GM23338 (cell line): Measurements from ENCODE around the gene AFF1.

ENCODE experiments used
- CTCF ChIP-seq, 2 experiments: fragments of 200-600 bp in 1 of 2; sonication (generic) in 1 of 2; conservative IDR thresholded peaks; 2 replicates each; pipeline versions ENCODE4 v1.5.1 to v1.6.1; 2016 to 2017; ENCODE audit warnings: antibody characterized with exemption in 2 of 2, low read depth in 2 of 2, mild to moderate bottlenecking in 2 of 2, moderate library complexity in 1 of 2
- EZH2phosphoT487 ChIP-seq: fragments of 200-600 bp; sonication (generic); IDR thresholded peaks from one replicate; pipeline ENCODE4 v1.8.1; 2018; ENCODE audit warnings: antibody characterized with exemption; ENCODE audit not compliant: unreplicated experiment
- POLR2AphosphoS5 ChIP-seq: IDR thresholded peaks from 2 replicates; pipeline ENCODE4 v1.6.1; 2016; ENCODE audit warnings: antibody characterized with exemption, low read depth
- REST ChIP-seq: IDR thresholded peaks from one replicate; pipeline ENCODE4 v1.6.1; 2018; ENCODE audit warnings: antibody characterized with exemption; ENCODE audit not compliant: unreplicated experiment

GRCh38 chr4:86993909-86994681 is 59.3 kb downstream of the AFF1 start:
- TF ChIP-seq CTCF (conservative IDR thresholded peaks at IDR 0.05; ENCODE audit: low read depth in 2 of 2) = no peak
- TF ChIP-seq REST = no peak
- TF ChIP-seq POLR2AphosphoS5 = no peak
- TF ChIP-seq EZH2phosphoT487 = no peak
